COLO668 (cell line): ENCODE measurements around the gene CAMTA1.

Source experiments
- DNase-seq: peaks from one replicate; lab custom pipeline; 2025; ENCODE audit not compliant: unreplicated experiment; lab: John Stamatoyannopoulos, UW

Gene CAMTA1

GRCh38 chr1:7648761-7649384 lies 863.6 kb downstream of the CAMTA1 start:
- DNase-seq = no peak

GRCh38 chr1:7650801-7651200 lies 865.5 kb downstream of the CAMTA1 start:
- DNase-seq = peak; percentile 94

- peak; percentile 87 for DNase-seq
Observed at GRCh38 chr1:7651203-7651602, 865.9 kb downstream of the CAMTA1 start.

GRCh38 chr1:7652061-7652460 lies 866.8 kb downstream of the CAMTA1 start:
- no peak for DNase-seq

- DNase-seq = no peak
Observed at GRCh38 chr1:7652515-7653098, 867.4 kb downstream of the CAMTA1 start.

GRCh38 chr1:7654725-7655124 lies 869.5 kb downstream of the CAMTA1 start:
- no peak for DNase-seq

- DNase-seq = no peak
Observed at GRCh38 chr1:7655354-7655753, 870.1 kb downstream of the CAMTA1 start.

GRCh38 chr1:7656557-7657215 lies 871.4 kb downstream of the CAMTA1 start:
- DNase-seq = no peak

- DNase-seq = no peak
Observed at GRCh38 chr1:7657287-7658016, 872.2 kb downstream of the CAMTA1 start.

GRCh38 chr1:7658099-7658498 lies 872.8 kb downstream of the CAMTA1 start:
- DNase-seq = no peak

- no peak for DNase-seq
Observed at GRCh38 chr1:7659514-7659913, 874.3 kb downstream of the CAMTA1 start.

- no peak for DNase-seq
Observed at GRCh38 chr1:7663451-7664146, 878.3 kb downstream of the CAMTA1 start.

- no peak for DNase-seq
Observed at GRCh38 chr1:7664147-7664892, 879.1 kb downstream of the CAMTA1 start.

GRCh38 chr1:7664893-7665250 lies 879.6 kb downstream of the CAMTA1 start:
- no peak for DNase-seq

GRCh38 chr1:7666249-7666648 lies 881.0 kb downstream of the CAMTA1 start:
- DNase-seq = no peak

- no peak for DNase-seq
Observed at GRCh38 chr1:7667159-7667558, 881.9 kb downstream of the CAMTA1 start.

GRCh38 chr1:7667625-7668218 lies 882.5 kb downstream of the CAMTA1 start:
- peak; percentile 92 for DNase-seq

GRCh38 chr1:7669559-7670311 lies 884.5 kb downstream of the CAMTA1 start:
- peak; percentile 77 for DNase-seq

GRCh38 chr1:7670334-7671145 lies 885.3 kb downstream of the CAMTA1 start:
- no peak for DNase-seq
